HepG2 (cell line): ENCODE measurements around the gene ST3GAL5. TPM values are rescaled to one million over a fixed set of nuclear protein-coding genes. Genes with fewer than 3 reads are reported as not detected.
A peak's percentile ranks its signal among the peaks of the same experiment; 100 is the strongest.

ENCODE experiments used
- ATAC-seq: fragments of 200-7000 bp; cut with Tn5 transposase; 3 replicates; pipeline ENCODE4 v1.9.1; 2020; ENCODE audit warnings: mild to moderate bottlenecking, moderate library complexity
- BruUV-seq: library from RNA; stranded (reverse); fragments of 400-500 nt; replicated peaks from 2 replicates; lab custom pipeline; 2021; lab: Mats Ljungman, UMichigan
- CTCF ChIA-PET: fragments of 300-600 bp; formaldehyde crosslinking; extraction: SDS; loops from one replicate; lab custom pipeline; 2021; ENCODE audit warnings: low total read pairs, inconsistent platforms, low intra/inter-chr PET ratio; lab: Yijun Ruan, JAX
- POLR2A ChIA-PET: fragments of 350-600 bp; sonication (Branson Sonifier 250); formaldehyde crosslinking; loops from one replicate; lab custom pipeline; 2020; ENCODE audit warnings: antibody characterized with exemption, inconsistent platforms; lab: Yijun Ruan, JAX
- DNase-seq: peaks from one replicate; pipeline ENCODE4 v3.0.0-alpha.2; 2015; ENCODE audit warnings: low spot score
- FAIRE-seq: peaks from 3 replicates; lab custom pipeline; 2011; peaks lifted over from hg19 to GRCh38; lab: Jason Lieb, UNC
- H2AFZ ChIP-seq: one replicate; pipeline ENCODE4 v1.6.1; 2011; ENCODE audit warnings: low read length, inconsistent platforms
- H3K27ac ChIP-seq: fragments of 300-600 bp; 3 replicates; pipeline ENCODE4 v1.8.0; 2011; ENCODE audit warnings: mixed run types, mild to moderate bottlenecking, mixed read lengths, low read length, inconsistent platforms; ENCODE audit not compliant: insufficient read depth; ENCODE audit errors: extremely low read length
- H3K27me3 ChIP-seq, 2 experiments: fragments of 200-600 bp in 1 of 2; 2 replicates in 1 of 2; 3 replicates in 1 of 2; pipeline versions ENCODE4 v1.6.0 to v1.8.0; 2011; ENCODE audit warnings: low read length in 2 of 2, mild to moderate bottlenecking in 2 of 2, moderate library complexity in 2 of 2, inconsistent platforms in 1 of 2; ENCODE audit not compliant: insufficient read depth in 2 of 2, control insufficient read depth in 1 of 2
- H3K36me3 ChIP-seq, 2 experiments: fragments of 200-600 bp in 1 of 2; replicated peaks in 1 of 2; 2 replicates in 1 of 2; 3 replicates in 1 of 2; pipeline versions ENCODE4 v1.5.1 to v1.8.0; 2011; ENCODE audit warnings: low read length in 2 of 2, inconsistent platforms in 1 of 2; ENCODE audit not compliant: insufficient read depth in 2 of 2, control insufficient read depth in 1 of 2
- H3K4me1 ChIP-seq: 2 replicates; pipeline ENCODE4 v1.5.1; 2012; ENCODE audit warnings: low read length, inconsistent platforms; ENCODE audit not compliant: insufficient read depth
- H3K4me2 ChIP-seq: 2 replicates; pipeline ENCODE4 v1.6.0; 2011; ENCODE audit warnings: low read depth, low read length, inconsistent platforms
- H3K4me3 ChIP-seq, 3 experiments: fragments of 200-600 bp in 1 of 3; sonication (generic), shearing (Covaris generic) in 1 of 3; replicated peaks in 1 of 3; 2 replicates each; pipeline ENCODE4 v1.5.1; 2011 to 2016; ENCODE audit warnings: low read length in 3 of 3, inconsistent platforms in 2 of 3, low read depth in 2 of 3, mild to moderate bottlenecking in 2 of 3, control low read depth in 1 of 3, mixed read lengths in 1 of 3; ENCODE audit not compliant: insufficient read depth in 1 of 3
- H3K79me2 ChIP-seq: one replicate; pipeline ENCODE4 v1.6.1; 2011; ENCODE audit warnings: low read length, inconsistent platforms; ENCODE audit not compliant: insufficient read depth
- H3K9ac ChIP-seq: 2 replicates; pipeline ENCODE4 v1.6.0; 2011; ENCODE audit warnings: mild to moderate bottlenecking, low read depth, low read length, inconsistent platforms; ENCODE audit not compliant: insufficient read depth
- H3K9me3 ChIP-seq: 2 replicates; pipeline ENCODE4 v1.5.1; 2012; ENCODE audit warnings: mild to moderate bottlenecking, low read length
- H4K20me1 ChIP-seq: 2 replicates; pipeline ENCODE4 v1.6.0; 2011; ENCODE audit warnings: inconsistent platforms, mild to moderate bottlenecking, low read length, moderate library complexity; ENCODE audit not compliant: insufficient read depth
- ZNF556 ChIP-seq: sonication (generic); formaldehyde crosslinking; IDR thresholded peaks from 2 replicates; pipeline ENCODE4 v1.4.0; 2020; ENCODE audit warnings: mild to moderate bottlenecking, missing genetic modification reagents, borderline replicate concordance
- ZNF768 ChIP-seq: sonication (generic); formaldehyde crosslinking; IDR thresholded peaks from 2 replicates; pipeline ENCODE4 v1.4.0; 2020; ENCODE audit warnings: missing genetic modification reagents
- whole genome bisulfite sequencing: methylation state at CpG from one replicate; pipeline ENCODE4 v1.1.6; 2017; ENCODE audit warnings: low lambda C conversion rate; 5-methylcytosine and 5-hydroxymethylcytosine counted together
- in situ Hi-C: cut with HindIII; loops from 2 replicates; pipeline ENCODE4 v1.10.0; 2017; ENCODE audit warnings: low pct_unique_long_range_greater_than_20kb; ENCODE audit not compliant: extremely low pct_ligation_motif_present
- intact Hi-C: fragments of 100-400 bp; cut with micrococcal nuclease; formaldehyde crosslinking; loops from one replicate; pipeline ENCODE4 v1.10.0; 2022; ENCODE audit not compliant: unreplicated experiment
- polyA plus RNA-seq, 8 experiments: library from polyadenylated mRNA; depleted of rRNA in 3 of 8; stranded (reverse) in 7 of 8; unstranded in 1 of 8; fragments of >200 nt; fragmentation: Illumina TruSeq in 4 of 8; extraction: Trizol in 4 of 8; gene quantifications; 2 replicates each; pipeline versions ENCODE4 v1.2.1 to v1.2.3, GENCODE V29; 2011 to 2016; ENCODE audit warnings: low read depth in 4 of 8, missing spikeins in 1 of 8, mixed read lengths in 1 of 8; ENCODE audit not compliant: insufficient read depth in 1 of 8
- total RNA-seq, 5 experiments: library from RNA; depleted of rRNA; stranded (reverse); fragments of >200 nt; fragmentation: Illumina TruSeq; extraction: Trizol; gene quantifications; 2 replicates each; pipeline ENCODE4 v1.2.3, GENCODE V29; 2016; ENCODE audit warnings: low read depth in 1 of 5
- TF ChIP-seq, protein P1 (sequence below): sonication (generic); formaldehyde crosslinking; IDR thresholded peaks from 2 replicates; pipeline ENCODE4 v1.9.0; 2021; ENCODE audit warnings: missing genetic modification reagents, borderline replicate concordance

The ST3GAL5 gene
- total and polyA plus RNA-seq, 2 of the 13 experiments (the other 11 are each of a cell fraction or from before 2014, with no cell fraction given): 1.3 to 2.0 TPM

DNA sequence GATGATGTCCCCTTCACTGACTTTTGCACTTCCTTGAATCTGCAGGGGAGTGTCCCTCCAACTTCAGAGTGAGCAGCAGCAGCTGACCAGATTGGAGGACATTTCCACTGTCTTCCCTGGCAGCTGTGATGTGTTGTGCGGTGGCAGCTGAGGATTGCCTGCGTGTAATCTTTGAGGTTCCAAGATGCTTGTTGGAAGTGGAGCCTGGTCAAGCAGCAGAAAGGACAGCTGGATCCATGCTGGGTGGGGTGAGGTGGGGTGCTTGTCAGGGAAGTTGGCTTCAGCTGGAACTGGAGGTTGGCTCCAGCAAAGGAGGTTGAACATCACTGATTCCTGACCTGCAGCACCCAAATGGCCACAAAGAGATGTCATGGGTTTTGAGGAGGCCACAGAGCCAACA is 64.8 kb downstream of the ST3GAL5 start (continued):
- TF ChIP-seq, protein P1, sequence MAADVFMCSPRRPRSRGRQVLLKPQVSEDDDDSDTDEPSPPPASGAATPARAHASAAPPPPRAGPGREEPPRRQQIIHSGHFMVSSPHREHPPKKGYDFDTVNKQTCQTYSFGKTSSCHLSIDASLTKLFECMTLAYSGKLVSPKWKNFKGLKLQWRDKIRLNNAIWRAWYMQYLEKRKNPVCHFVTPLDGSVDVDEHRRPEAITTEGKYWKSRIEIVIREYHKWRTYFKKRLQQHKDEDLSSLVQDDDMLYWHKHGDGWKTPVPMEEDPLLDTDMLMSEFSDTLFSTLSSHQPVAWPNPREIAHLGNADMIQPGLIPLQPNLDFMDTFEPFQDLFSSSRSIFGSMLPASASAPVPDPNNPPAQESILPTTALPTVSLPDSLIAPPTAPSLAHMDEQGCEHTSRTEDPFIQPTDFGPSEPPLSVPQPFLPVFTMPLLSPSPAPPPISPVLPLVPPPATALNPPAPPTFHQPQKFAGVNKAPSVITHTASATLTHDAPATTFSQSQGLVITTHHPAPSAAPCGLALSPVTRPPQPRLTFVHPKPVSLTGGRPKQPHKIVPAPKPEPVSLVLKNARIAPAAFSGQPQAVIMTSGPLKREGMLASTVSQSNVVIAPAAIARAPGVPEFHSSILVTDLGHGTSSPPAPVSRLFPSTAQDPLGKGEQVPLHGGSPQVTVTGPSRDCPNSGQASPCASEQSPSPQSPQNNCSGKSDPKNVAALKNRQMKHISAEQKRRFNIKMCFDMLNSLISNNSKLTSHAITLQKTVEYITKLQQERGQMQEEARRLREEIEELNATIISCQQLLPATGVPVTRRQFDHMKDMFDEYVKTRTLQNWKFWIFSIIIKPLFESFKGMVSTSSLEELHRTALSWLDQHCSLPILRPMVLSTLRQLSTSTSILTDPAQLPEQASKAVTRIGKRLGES: no peak

GRCh38 chr2:85822766-85823165 is 66.0 kb downstream of the ST3GAL5 start:
- DNase-seq (no peak), FAIRE-seq (no peak), ATAC-seq (no peak)
- H3K9me3 ChIP-seq: no peaks in the 10 kb centered on the region
- POLR2A ChIA-PET: no interaction called here
- H4K20me1 ChIP-seq: no peaks in the 10 kb centered on the region
- CTCF ChIA-PET: no interaction called here
- BruUV-seq: no TSS peak
- no peak overlapping the region for H3K9ac ChIP-seq
- TF ChIP-seq ZNF768: peak; percentile 76; the same call in 1 of the 2 replicates
- no peak for TF ChIP-seq ZNF556 (CRISPR knock-in tag)
- H3K36me3 ChIP-seq: no peaks in the 10 kb centered on the region
- H3K79me2 ChIP-seq: no peaks in the 10 kb centered on the region
- WGBS: 8% methylated on average over 5 of the region's 5 CpGs
- no peak overlapping the region for H2AFZ ChIP-seq
- H3K27me3 ChIP-seq: peaks cover 6 to 15% of the 10 kb centered on the region in 2 experiments; a peak in 3 of 5 replicates
- H3K4me1 ChIP-seq: peaks cover 3% of the 10 kb centered on the region; the same call in 1 of the 2 replicates
- H3K27ac ChIP-seq: no peak overlapping the region
- no peak overlapping the region for H3K4me3 ChIP-seq
- in situ Hi-C loops (no loop called here), intact Hi-C loops (no loop called here)
- H3K4me2 ChIP-seq: no peak overlapping the region
